GM13976 (cell line): ENCODE measurements around the gene MAPK8IP2.

Source experiments
- DNase-seq: peaks from one replicate; pipeline ENCODE4 v3.0.0; 2012; ENCODE audit warnings: low spot score
- CTCF ChIP-seq: IDR thresholded peaks from 2 replicates; pipeline ENCODE4 v1.5.1; 2012; ENCODE audit warnings: borderline replicate concordance, mild to moderate bottlenecking; ENCODE audit not compliant: insufficient read depth; ENCODE audit errors: extremely low read depth, missing control alignments, control extremely low read depth
- in situ Hi-C: fragments of 300-500 bp; cut with MboI; formaldehyde crosslinking; loops from one replicate; pipeline ENCODE4 v1.12.0; 2022; ENCODE audit warnings: low sequenced_read_pairs, mixed read lengths, inconsistent platforms; ENCODE audit not compliant: unreplicated experiment

MAPK8IP2 gene

DNA sequence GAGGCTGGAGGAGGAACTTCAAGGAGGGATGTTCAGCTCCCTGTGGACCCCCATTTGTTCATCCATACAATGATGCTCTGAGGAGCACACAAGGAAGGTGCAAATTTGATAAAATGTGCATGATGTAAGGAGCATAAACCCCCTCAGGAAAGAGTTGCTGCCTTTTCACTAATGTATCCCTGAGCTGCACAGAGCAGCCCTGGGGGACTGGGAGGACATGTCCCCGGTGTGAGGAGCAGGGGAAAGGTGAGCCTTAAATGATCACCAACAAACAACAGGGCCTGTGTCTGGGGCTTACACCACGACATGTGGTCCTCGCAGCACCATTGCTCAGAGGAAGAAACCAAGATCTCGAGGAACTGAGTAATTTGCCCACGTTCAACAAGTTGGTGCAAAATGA lies 3.5 kb upstream of the MAPK8IP2 start:
- no peak for DNase-seq
- in situ Hi-C loops = no loop called here
- no peak for TF ChIP-seq CTCF

- in situ Hi-C loops = no loop called here
- DNase-seq = peak; percentile 90
- no peak for TF ChIP-seq CTCF
These were observed 657 bp upstream of the MAPK8IP2 start for GRCh38 chr22:50599816-50600455.

GRCh38 chr22:50600967-50601668 lies 525 bp downstream of the MAPK8IP2 start:
- DNase-seq = peak; percentile 37
- in situ Hi-C loops = no loop called here
- TF ChIP-seq CTCF = no peak

DNA sequence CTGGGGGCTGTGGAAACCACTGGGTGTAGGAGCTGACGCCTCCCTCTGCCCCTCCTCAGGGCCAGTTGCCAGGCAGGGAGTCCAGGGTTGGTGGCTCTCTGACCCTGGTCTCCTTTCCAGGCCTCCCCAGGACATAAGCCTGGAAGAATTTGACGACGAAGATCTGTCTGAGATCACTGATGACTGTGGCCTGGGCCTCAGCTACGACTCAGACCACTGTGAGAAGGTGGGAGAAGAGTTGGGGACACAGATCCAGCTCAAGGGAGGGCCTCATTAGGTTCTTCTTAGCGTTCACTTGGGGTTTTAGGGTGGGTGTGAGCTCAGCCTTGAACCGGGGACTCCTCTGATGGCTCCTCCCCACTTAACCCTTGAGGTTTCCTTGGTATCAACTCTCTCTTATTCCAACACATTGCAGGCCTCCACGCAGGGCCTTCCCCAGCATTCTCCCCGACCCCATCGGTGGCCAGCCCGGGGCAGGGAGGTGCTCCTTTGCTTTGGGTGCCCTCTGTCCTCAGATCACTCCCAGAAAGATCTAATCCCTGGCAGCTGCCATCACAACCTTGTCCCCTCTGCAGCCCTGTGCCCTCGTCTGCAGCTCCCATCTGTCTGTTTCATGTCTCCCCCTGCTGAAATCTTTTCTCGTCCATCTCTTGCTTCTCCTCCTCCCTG lies 1.2 kb downstream of the MAPK8IP2 start:
- peak; percentile 40 for DNase-seq
- no peak for TF ChIP-seq CTCF
- in situ Hi-C loops = no loop called here

DNA sequence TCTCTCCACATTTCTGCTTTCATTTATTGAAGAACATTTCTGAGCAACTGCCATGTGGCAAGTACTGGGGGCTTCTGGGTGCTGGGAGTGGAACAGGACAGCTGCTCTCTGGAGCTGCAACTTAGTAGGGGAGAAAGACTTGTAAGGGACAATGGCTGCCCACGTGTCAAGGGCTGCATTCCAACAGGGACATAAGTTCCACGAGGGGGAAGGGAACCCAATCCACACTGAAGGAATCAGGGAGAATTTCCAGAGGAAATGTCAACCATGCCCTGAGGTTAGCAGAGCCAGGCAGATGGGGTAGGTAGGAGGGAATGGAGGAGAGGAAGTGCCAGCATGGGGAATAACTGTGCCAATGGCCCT lies 1.7 kb downstream of the MAPK8IP2 start:
- no peak for TF ChIP-seq CTCF
- DNase-seq = no peak

DNA sequence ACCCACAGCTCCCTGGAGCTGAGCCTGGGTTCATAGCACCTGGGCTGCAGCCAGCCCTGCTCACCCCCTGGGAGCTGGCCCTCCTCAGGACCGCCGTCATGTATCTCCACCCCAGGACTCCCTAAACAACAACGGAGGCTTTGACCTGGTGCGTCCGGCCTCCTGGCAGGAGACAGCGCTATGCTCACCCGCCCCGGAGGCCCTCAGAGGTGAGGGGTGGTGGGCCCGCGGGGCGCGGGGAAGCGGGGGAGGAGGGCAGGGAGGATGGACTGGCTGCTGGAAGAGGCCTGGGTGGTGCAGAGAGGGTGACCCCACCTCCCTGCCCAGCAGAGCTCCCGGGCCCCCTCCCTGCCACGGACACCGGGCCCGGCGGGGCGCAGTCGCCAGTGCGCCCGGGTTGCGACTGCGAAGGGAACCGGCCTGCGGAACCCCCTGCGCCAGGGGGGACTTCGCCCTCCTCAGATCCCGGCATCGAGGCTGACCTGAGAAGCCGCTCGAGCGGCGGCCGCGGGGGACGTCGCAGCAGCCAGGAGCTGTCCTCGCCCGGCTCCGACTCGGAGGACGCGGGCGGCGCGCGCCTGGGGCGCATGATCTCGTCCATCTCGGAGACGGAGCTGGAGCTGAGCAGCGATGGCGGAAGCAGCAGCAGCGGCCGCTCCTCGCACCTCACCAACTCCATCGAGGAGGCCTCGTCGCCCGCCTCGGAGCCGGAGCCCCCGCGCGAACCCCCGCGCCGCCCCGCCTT lies 3.1 kb downstream of the MAPK8IP2 start:
- TF ChIP-seq CTCF = no peak
- DNase-seq = peak; percentile 39
- in situ Hi-C loops = no loop called here

More for the DNA sequence above, 1.7 kb downstream of the MAPK8IP2 start:
- in situ Hi-C loops = no loop called here
